Activated CD8-positive, alpha-beta memory T cell treated with anti-CD3 and anti-CD28 coated beads for 48 hours (primary cell): Measurements from ENCODE around the gene ZNF516.
A peak's percentile ranks its signal among the peaks of the same experiment; 100 is the strongest.

Experiments
- DNase-seq, 3 experiments: peaks; one replicate each; pipeline ENCODE4 v3.0.0-alpha.2; 2020; ENCODE audit warnings: low read depth in 2 of 3, low spot score in 2 of 3

Gene ZNF516

DNA sequence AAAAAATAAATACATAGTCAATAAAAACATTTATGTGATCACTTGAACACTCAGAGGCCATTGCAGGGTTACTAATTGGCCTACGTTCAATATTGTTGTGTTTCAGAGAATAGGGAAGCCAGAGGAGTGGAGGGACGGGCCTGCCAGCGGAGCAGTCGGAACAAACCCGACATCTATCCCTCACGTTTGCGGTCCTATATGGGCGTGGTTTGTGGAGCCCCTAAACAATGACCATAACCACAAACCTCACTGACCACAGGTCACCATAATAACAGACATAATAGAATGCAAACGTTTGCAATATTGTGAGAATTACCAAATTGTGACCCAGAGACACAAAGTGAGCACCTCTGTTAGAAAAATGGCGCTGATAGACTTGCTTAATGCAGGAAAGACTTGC lies 19.5 kb upstream of the ZNF516 start:
- no peak for DNase-seq

GRCh38 chr18:76507830-76508385 lies 12.9 kb upstream of the ZNF516 start:
- DNase-seq, result no peak

- no peak for DNase-seq
Measured at GRCh38 chr18:76506974-76507764, 12.1 kb upstream of the ZNF516 start.

- no peak for DNase-seq
Measured at GRCh38 chr18:76506395-76506794, 11.4 kb upstream of the ZNF516 start.

- no peak for DNase-seq
Measured at GRCh38 chr18:76505614-76506013, 10.6 kb upstream of the ZNF516 start.

- no peak for DNase-seq
Measured at GRCh38 chr18:76504749-76505148, 9.7 kb upstream of the ZNF516 start.

- DNase-seq, result no peak
Measured at GRCh38 chr18:76503649-76504386, 8.8 kb upstream of the ZNF516 start.

DNA sequence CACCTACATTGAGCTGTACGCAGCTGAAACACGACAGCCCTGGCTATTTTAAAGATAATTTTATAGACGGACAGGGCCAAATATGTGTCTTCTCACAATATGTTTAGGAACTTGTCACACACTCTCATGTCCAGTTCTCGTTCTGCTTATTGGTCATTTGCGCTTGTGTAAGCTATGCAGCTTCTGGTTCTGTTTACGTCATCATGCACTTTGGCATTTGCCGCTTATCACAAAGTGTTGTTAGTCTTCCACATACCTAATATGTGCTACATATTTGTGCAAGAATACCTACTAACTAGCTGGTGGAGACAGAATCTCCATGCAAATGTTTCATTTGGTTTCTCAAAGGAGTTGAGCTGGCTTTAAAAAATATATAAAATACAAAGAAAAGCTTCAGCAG lies 7.5 kb upstream of the ZNF516 start:
- DNase-seq, result no peak

GRCh38 chr18:76499637-76500340 lies 4.7 kb upstream of the ZNF516 start:
- no peak for DNase-seq

DNA sequence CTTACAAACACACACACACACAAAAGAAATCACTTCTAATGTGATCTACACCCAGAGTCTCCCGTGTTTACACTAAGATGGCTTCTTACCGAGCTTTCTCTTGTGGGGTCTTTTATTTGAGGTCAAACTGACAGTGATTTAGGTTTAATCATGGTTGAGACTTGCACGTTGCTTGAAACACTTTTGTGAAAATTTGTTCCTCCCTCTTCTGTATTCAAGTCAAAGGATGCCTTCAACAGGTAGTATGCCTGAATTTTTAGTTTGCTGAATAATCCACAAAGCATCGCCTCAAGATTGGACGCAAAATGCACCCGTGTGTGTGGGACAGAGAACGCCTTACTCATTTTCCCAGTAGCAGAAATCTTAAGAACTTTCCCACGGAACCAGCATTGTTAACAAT lies 4.0 kb upstream of the ZNF516 start:
- no peak for DNase-seq

DNA sequence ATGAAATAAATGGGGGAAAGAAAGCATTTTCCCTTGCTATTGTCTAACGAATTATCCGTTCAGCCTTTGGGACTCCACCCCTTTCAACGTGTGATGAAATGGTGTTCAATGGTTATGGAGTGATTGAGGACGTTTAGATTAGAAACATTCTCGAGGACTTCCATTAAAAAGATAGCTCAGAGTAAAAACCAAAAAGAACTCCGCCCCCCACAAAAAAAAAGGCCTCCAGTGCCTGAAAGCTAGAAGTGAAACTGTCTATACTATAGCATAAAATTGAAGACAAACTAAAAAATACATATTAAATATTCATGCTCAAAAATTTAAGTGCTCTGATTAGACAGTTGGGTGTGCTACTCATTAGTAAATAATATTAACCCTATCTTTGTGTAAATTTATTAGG lies 3.0 kb upstream of the ZNF516 start:
- DNase-seq, result no peak

- DNase-seq, result no peak
Measured at GRCh38 chr18:76497021-76497420, 2.0 kb upstream of the ZNF516 start.

GRCh38 chr18:76496194-76496890 lies 1.3 kb upstream of the ZNF516 start:
- DNase-seq, result peak in 1 of 3 experiments; percentile 4

- peak in 1 of 3 experiments; percentile 5 for DNase-seq
Measured at GRCh38 chr18:76495435-76496193, 572 bp upstream of the ZNF516 start.

GRCh38 chr18:76494231-76495005 lies 624 bp downstream of the ZNF516 start:
- DNase-seq, result no peak

DNA sequence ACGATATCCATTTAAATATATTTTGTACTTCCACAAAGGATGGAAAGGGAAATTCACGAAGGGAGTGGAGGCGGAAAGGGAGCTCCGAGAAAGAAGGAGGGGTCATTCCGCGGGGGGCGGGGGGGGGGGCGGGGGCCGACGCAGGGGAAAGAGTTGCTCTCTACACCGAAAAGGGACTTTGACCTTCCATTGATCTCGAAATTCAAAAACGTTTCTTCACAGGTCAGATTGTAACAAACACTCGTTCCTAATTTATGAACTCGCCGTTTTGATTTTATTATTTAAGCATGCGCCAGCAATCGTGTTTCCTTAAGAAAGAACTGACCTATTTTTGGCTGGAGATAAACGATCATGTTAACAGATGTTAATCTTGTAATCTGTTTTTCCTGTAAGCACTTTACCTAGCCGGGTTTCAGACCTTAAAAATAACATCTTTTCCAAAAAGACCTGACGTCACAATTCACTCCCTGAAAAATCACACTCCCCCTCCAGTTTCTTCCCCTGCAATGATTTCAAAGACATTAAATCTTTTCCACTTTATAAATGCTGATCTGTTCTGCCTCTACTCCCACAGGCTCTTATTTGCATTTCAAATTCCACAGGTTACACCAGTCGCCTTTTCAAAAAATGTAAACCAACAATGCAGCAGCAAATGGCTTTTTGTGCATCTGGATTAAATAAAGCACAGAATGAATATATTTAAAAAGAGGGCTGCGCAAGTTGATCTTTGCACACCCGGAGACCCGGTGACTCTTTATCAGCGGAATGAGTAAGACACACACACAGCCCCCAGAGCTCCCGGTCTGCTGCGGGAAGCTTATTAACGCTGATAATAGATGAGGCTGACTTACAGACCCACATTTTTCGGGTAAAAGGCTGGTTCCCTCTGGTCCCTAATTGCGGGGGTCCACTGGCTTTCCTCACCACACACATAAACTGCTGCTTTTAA lies 1.6 kb downstream of the ZNF516 start:
- no peak for DNase-seq

DNA sequence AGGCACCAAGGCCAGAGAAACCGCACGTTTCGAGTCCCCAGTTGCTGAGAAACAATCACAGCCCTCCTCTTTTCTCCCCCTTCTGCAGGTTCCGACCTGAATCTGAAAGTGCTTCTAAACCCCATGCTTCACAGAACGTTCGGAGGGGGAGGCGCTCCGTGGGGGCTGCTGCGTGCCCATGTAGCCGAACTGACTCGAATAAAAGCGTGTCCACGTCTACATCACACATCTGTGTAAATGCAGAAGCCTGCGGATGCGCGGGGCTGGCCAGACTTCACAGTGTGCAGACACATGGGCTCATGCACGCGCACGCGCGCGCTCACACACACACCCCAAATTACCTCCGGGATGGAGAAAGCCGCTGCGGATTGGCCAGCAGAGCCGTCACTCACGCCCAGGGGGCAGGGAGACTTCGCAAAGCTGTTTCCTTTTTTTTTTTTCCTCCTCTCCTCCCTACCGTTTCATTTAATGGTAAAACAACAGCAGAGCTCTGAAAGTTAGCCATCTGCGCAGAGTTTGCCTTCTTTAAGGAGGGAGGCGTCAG lies 2.3 kb downstream of the ZNF516 start:
- DNase-seq, result peak; percentile 96 to 99 (median 99)
